Endothelial cell of umbilical vein (primary cell): ENCODE measurements around the gene EP300. TPM values are rescaled to one million over a fixed set of nuclear protein-coding genes. Genes with fewer than 3 reads are reported as not detected.

Source experiments
- BruUV-seq: library from RNA; stranded (reverse); fragments of 400-500 nt; replicated peaks from 2 replicates; lab custom pipeline; 2021; lab: Mats Ljungman, UMichigan
- CTCF ChIA-PET: fragments of 300-600, 350-600 bp; sonication (Branson Sonifier 250); formaldehyde crosslinking; loops from one replicate; lab custom pipeline; 2021; ENCODE audit warnings: antibody characterized with exemption, inconsistent platforms; lab: Charles Lee
- POLR2A ChIA-PET: fragments of 300-600, 350-600 bp; sonication (Branson Sonifier 250); formaldehyde crosslinking; loops from one replicate; lab custom pipeline; 2021; ENCODE audit warnings: antibody characterized with exemption, inconsistent platforms; lab: Charles Lee
- DNase-seq: peaks from one replicate; pipeline ENCODE4 v3.0.0-alpha.2; 2011; ENCODE audit warnings: low read depth, low spot score
- FAIRE-seq: peaks from 2 replicates; lab custom pipeline; 2011; peaks lifted over from hg19 to GRCh38; lab: Jason Lieb, UNC
- H2AFZ ChIP-seq: 2 replicates; pipeline ENCODE4 v1.6.0; 2012; ENCODE audit warnings: low read depth, low read length, control low read depth, inconsistent platforms
- H3K27ac ChIP-seq: 2 replicates; pipeline ENCODE4 v1.5.1; 2011; ENCODE audit warnings: low read depth, mild to moderate bottlenecking, control low read depth, low read length, moderate library complexity; ENCODE audit not compliant: insufficient read depth
- H3K27me3 ChIP-seq, 2 experiments: 2 replicates each; pipeline versions ENCODE4 v1.6.0 to v1.6.1; 2011; ENCODE audit warnings: low read length in 2 of 2, mixed read lengths in 1 of 2; ENCODE audit not compliant: control insufficient read depth in 2 of 2, insufficient read depth in 2 of 2
- H3K36me3 ChIP-seq, 2 experiments: 2 replicates in 1 of 2; 3 replicates in 1 of 2; pipeline ENCODE4 v1.5.1; 2011; ENCODE audit warnings: low read length in 2 of 2, mild to moderate bottlenecking in 1 of 2, moderate library complexity in 1 of 2; ENCODE audit not compliant: control insufficient read depth in 2 of 2, insufficient read depth in 2 of 2; ENCODE audit errors: extremely low read depth in 1 of 2
- H3K4me1 ChIP-seq: 3 replicates; pipeline ENCODE4 v1.5.1; 2011; ENCODE audit warnings: mild to moderate bottlenecking, low read length; ENCODE audit not compliant: control insufficient read depth, insufficient read depth; ENCODE audit errors: extremely low read depth
- H3K4me2 ChIP-seq: 2 replicates; pipeline ENCODE4 v1.6.1; 2011; ENCODE audit warnings: low read length, control low read depth, mixed read lengths; ENCODE audit not compliant: insufficient read depth
- H3K4me3 ChIP-seq, 3 experiments: fragments of 200-600 bp in 1 of 3; sonication (generic), shearing (Covaris generic) in 1 of 3; replicated peaks in 1 of 3; 2 replicates each; pipeline ENCODE4 v1.5.1; 2011 to 2016; ENCODE audit warnings: control low read depth in 3 of 3, low read length in 3 of 3, mild to moderate bottlenecking in 2 of 3, inconsistent platforms in 1 of 3, low read depth in 1 of 3, moderate library complexity in 1 of 3; ENCODE audit not compliant: insufficient read depth in 1 of 3
- H3K79me2 ChIP-seq: 2 replicates; pipeline ENCODE4 v1.6.0; 2012; ENCODE audit warnings: low read length, inconsistent platforms; ENCODE audit not compliant: control insufficient read depth, insufficient read depth
- H3K9ac ChIP-seq: replicated peaks from 2 replicates; pipeline ENCODE3; 2011; ENCODE audit warnings: low read length, control low read depth; ENCODE audit not compliant: insufficient read depth; ENCODE audit errors: extremely low read depth
- H3K9me1 ChIP-seq: replicated peaks from 3 replicates; pipeline ENCODE4 v1.6.0; 2011; ENCODE audit warnings: mild to moderate bottlenecking, low read length; ENCODE audit not compliant: control insufficient read depth, insufficient read depth; ENCODE audit errors: extremely low read depth
- H3K9me3 ChIP-seq: replicated peaks from 2 replicates; pipeline ENCODE4 v1.5.1; 2012; ENCODE audit warnings: low read length, inconsistent platforms; ENCODE audit not compliant: control insufficient read depth, insufficient read depth
- H4K20me1 ChIP-seq: replicated peaks from 2 replicates; pipeline ENCODE3; 2011; ENCODE audit warnings: mild to moderate bottlenecking, low read length; ENCODE audit not compliant: control insufficient read depth, insufficient read depth; ENCODE audit errors: extremely low read depth
- EZH2 ChIP-seq: IDR thresholded peaks from 2 replicates; pipeline ENCODE4 v1.6.1; 2012; ENCODE audit warnings: borderline replicate concordance, low read depth, mild to moderate bottlenecking, moderate library complexity, low read length, inconsistent platforms; ENCODE audit not compliant: severe bottlenecking
- MYC ChIP-seq: IDR thresholded peaks from one replicate; pipeline ENCODE4 v1.6.1; 2011; ENCODE audit warnings: mild to moderate bottlenecking, low read depth, low read length
- POLR2A ChIP-seq: IDR thresholded peaks from 2 replicates; pipeline ENCODE4 v1.6.1; 2012; ENCODE audit warnings: low read depth, mild to moderate bottlenecking, control low read depth, low read length
- dilution Hi-C: fragments of 300-500 bp; cut with MboI; formaldehyde crosslinking; loops from one replicate; pipeline ENCODE4 v1.15.0; 2019; ENCODE audit warnings: low sequenced_read_pairs; ENCODE audit not compliant: extremely low pct_ligation_motif_present
- intact Hi-C: fragments of 100-400 bp; cut with micrococcal nuclease; formaldehyde crosslinking; loops from one replicate; pipeline ENCODE4 v1.10.0; 2022
- polyA plus RNA-seq, 4 experiments: library from polyadenylated mRNA; depleted of rRNA in 3 of 4; stranded (reverse) in 3 of 4; unstranded in 1 of 4; fragments of >200 nt; gene quantifications; 2 replicates each; pipeline versions ENCODE4 v1.2.1 to v1.2.3, GENCODE V29; 2011 to 2012; ENCODE audit warnings: missing spikeins in 1 of 4
- total RNA-seq: library from RNA; stranded (reverse); gene quantifications from 2 replicates; pipeline ENCODE4 v1.2.3, GENCODE V29; 2021
- TF ChIP-seq, protein P1 (sequence below): IDR thresholded peaks from 2 replicates; pipeline ENCODE4 v1.6.1; 2011; ENCODE audit not compliant: insufficient read depth, insufficient read length
- TF ChIP-seq, protein P2 (sequence below), 2 donors: IDR thresholded peaks; 1 replicate in 1 of 2; 2 replicates in 1 of 2; pipeline ENCODE4 v1.5.1; 2011; ENCODE audit warnings: low read length in 2 of 2, mild to moderate bottlenecking in 2 of 2, moderate library complexity in 2 of 2, control low read depth in 1 of 2, inconsistent platforms in 1 of 2, low read depth in 1 of 2; ENCODE audit not compliant: insufficient read depth in 1 of 2; ENCODE audit errors: extremely low read depth in 1 of 2

The EP300 gene
- total and polyA plus RNA-seq, 2 donors (not counting 3 experiments of a cell fraction or from before 2014, with no cell fraction given) = 24.4 to 63.0 TPM

DNA sequence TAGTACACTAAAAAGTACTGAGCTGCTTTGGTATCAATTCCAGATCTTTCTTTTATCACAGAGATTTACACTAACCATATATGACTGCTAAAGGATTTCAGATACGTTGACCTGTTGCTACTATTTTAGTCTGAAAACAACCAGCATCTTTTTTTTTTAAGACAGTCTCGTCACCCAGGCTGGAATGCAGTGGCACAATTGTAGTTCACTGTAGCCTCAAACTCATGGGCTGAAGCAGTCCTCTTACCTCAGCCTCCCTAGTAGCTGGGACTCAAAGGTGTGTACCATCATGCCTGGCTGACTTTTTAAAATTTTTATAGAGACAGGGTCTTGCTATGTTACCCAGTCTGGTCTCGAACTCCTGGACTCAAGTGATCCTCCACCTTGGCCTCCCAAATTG lies 88.5 kb downstream of the EP300 start:
- Histone ChIP-seq H3K9ac (no peak overlapping the region), H3K9me1 (no peaks in the 10 kb centered on the region), H3K4me1 (peaks cover 40% of the 10 kb centered on the region), H2AFZ (no peak overlapping the region), H3K36me3 (peaks cover 4 to 26% of the 10 kb centered on the region in 2 experiments), H3K4me3 (no peak overlapping the region), H3K9me3 (no peaks in the 10 kb centered on the region), H4K20me1 (no peaks in the 10 kb centered on the region), H3K27me3 (no peaks in the 10 kb centered on the region), H3K79me2 (no peaks in the 10 kb centered on the region), H3K4me2 (no peak overlapping the region), H3K27ac (peak overlapping the region; percentile 83)
- no TSS peak for BruUV-seq
- dilution Hi-C loops (no loop called here), intact Hi-C loops (loop anchor here (1.0 to 5.0 kb wide), 4 partner anchors 16 to 229 kb away; partner anchors contain the start of genes RANGAP1 and RBX1)
- TF ChIP-seq POLR2A (no peak), EZH2 (no peak), MYC (no peak)
- TF ChIP-seq, protein P1, sequence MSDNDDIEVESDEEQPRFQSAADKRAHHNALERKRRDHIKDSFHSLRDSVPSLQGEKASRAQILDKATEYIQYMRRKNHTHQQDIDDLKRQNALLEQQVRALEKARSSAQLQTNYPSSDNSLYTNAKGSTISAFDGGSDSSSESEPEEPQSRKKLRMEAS = no peak
- TF ChIP-seq, protein P2, sequence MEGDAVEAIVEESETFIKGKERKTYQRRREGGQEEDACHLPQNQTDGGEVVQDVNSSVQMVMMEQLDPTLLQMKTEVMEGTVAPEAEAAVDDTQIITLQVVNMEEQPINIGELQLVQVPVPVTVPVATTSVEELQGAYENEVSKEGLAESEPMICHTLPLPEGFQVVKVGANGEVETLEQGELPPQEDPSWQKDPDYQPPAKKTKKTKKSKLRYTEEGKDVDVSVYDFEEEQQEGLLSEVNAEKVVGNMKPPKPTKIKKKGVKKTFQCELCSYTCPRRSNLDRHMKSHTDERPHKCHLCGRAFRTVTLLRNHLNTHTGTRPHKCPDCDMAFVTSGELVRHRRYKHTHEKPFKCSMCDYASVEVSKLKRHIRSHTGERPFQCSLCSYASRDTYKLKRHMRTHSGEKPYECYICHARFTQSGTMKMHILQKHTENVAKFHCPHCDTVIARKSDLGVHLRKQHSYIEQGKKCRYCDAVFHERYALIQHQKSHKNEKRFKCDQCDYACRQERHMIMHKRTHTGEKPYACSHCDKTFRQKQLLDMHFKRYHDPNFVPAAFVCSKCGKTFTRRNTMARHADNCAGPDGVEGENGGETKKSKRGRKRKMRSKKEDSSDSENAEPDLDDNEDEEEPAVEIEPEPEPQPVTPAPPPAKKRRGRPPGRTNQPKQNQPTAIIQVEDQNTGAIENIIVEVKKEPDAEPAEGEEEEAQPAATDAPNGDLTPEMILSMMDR (IDR thresholded peaks at IDR 0.05; ENCODE audit: extremely low read depth in 1 of 2, insufficient read depth in 1 of 2, low read depth in 1 of 2, low read length in 2 of 2) = no peak
- ChIA-PET CTCF (interaction anchor here (0.9 to 2.7 kb wide), 6 partner anchors 8 to 258 kb away, joined by 3 to 13 read pairs (median 4); no protein-coding TSS in a partner anchor), POLR2A (interaction anchor here (0.6 kb wide), 1 partner anchor 15 kb away, joined by 4 read pairs; no protein-coding TSS in a partner anchor)
- DNase-seq = no peak
- FAIRE-seq = no peak
